IMR-90 (cell line): ENCODE results near the gene SURF6. TPM values are rescaled to one million over a fixed set of nuclear protein-coding genes. Genes with fewer than 3 reads are reported as not detected.

Source experiments
- ATAC-seq: fragments of 200-7000 bp; cut with Tn5 transposase; 2 replicates; pipeline ENCODE4 v1.9.1; 2020; ENCODE audit warnings: low read depth, mild to moderate bottlenecking, moderate library complexity
- BruUV-seq: library from RNA; stranded (reverse); fragments of 400-500 nt; replicated peaks from 2 replicates; lab custom pipeline; 2021; lab: Mats Ljungman, UMichigan
- CTCF ChIA-PET: fragments of 300-600 bp; formaldehyde crosslinking; extraction: SDS; loops from one replicate; lab custom pipeline; 2021; ENCODE audit warnings: antibody characterized with exemption; lab: Yijun Ruan, JAX
- POLR2A ChIA-PET: fragments of 300-600 bp; sonication (Branson Sonifier 250); formaldehyde crosslinking; loops from one replicate; lab custom pipeline; 2022; ENCODE audit warnings: antibody characterized with exemption; ENCODE audit not compliant: unreplicated experiment; lab: Charles Lee
- DNase-seq: peaks from one replicate; pipeline ENCODE4 v3.0.0; 2013
- H2AFZ ChIP-seq: replicated peaks from 2 replicates; pipeline ENCODE3; 2013; ENCODE audit warnings: low read length, mild to moderate bottlenecking; ENCODE audit not compliant: poor library complexity
- H2AK5ac ChIP-seq: 2 replicates; pipeline ENCODE4 v1.6.1; 2013; ENCODE audit warnings: low read depth, low read length, inconsistent platforms
- H2AK9ac ChIP-seq: replicated peaks from 2 replicates; pipeline ENCODE3; 2013; ENCODE audit warnings: mild to moderate bottlenecking, low read depth, low read length, moderate library complexity; ENCODE audit not compliant: poor library complexity
- H2BK120ac ChIP-seq: 2 replicates; pipeline ENCODE4 v1.6.1; 2013; ENCODE audit warnings: low read depth, low read length, inconsistent platforms
- H2BK15ac ChIP-seq: 3 replicates; pipeline ENCODE4 v1.6.1; 2013; ENCODE audit warnings: low read depth, low read length, inconsistent platforms
- H2BK20ac ChIP-seq: 2 replicates; pipeline ENCODE4 v1.6.1; 2013; ENCODE audit warnings: low read depth, mild to moderate bottlenecking, inconsistent platforms, low read length, moderate library complexity
- H2BK5ac ChIP-seq: 2 replicates; pipeline ENCODE4 v1.6.1; 2013; ENCODE audit warnings: mild to moderate bottlenecking, low read depth, low read length, inconsistent platforms; ENCODE audit not compliant: poor library complexity, severe bottlenecking
- H3K14ac ChIP-seq: replicated peaks from 2 replicates; pipeline ENCODE4 v1.6.1; 2013; ENCODE audit warnings: low read depth, low read length, inconsistent platforms
- H3K18ac ChIP-seq: 2 replicates; pipeline ENCODE4 v1.6.1; 2013; ENCODE audit warnings: low read depth, low read length, control low read depth
- H3K23ac ChIP-seq: 2 replicates; pipeline ENCODE4 v1.6.1; 2013; ENCODE audit warnings: low read depth, low read length, inconsistent platforms
- H3K27ac ChIP-seq: 2 replicates; pipeline ENCODE4 v1.5.1; 2013; ENCODE audit warnings: mild to moderate bottlenecking, control low read depth, low read length; ENCODE audit not compliant: insufficient read depth
- H3K27me3 ChIP-seq: 2 replicates; pipeline ENCODE4 v1.6.1; 2013; ENCODE audit warnings: low read length; ENCODE audit not compliant: control insufficient read depth, insufficient read depth
- H3K36me3 ChIP-seq: 2 replicates; pipeline ENCODE4 v1.6.1; 2013; ENCODE audit warnings: low read length, mixed read lengths; ENCODE audit not compliant: control insufficient read depth, insufficient read depth
- H3K4ac ChIP-seq: 2 replicates; pipeline ENCODE4 v1.6.1; 2013; ENCODE audit warnings: low read depth, low read length, inconsistent platforms
- H3K4me1 ChIP-seq: 2 replicates; pipeline ENCODE4 v1.6.1; 2013; ENCODE audit warnings: low read length, mixed read lengths; ENCODE audit not compliant: control insufficient read depth, insufficient read depth
- H3K4me2 ChIP-seq: 2 replicates; pipeline ENCODE4 v1.6.1; 2013; ENCODE audit warnings: low read depth, mild to moderate bottlenecking, control low read depth, low read length, moderate library complexity
- H3K4me3 ChIP-seq: 2 replicates; pipeline ENCODE4 v1.5.1; 2013; ENCODE audit warnings: low read depth, mild to moderate bottlenecking, control low read depth, low read length, moderate library complexity; ENCODE audit not compliant: insufficient read depth
- H3K56ac ChIP-seq: 2 replicates; pipeline ENCODE4 v1.6.1; 2013; ENCODE audit warnings: low read length, inconsistent platforms; ENCODE audit not compliant: insufficient read depth; ENCODE audit errors: extremely low read depth
- H3K79me1 ChIP-seq, 2 experiments: 2 replicates each; pipeline ENCODE4 v1.6.1; 2013; ENCODE audit warnings: low read length in 2 of 2, inconsistent platforms in 1 of 2, low read depth in 1 of 2
- H3K9ac ChIP-seq: 2 replicates; pipeline ENCODE4 v1.6.1; 2013; ENCODE audit warnings: low read depth, low read length, control low read depth
- H3K9me1 ChIP-seq: 2 replicates; pipeline ENCODE4 v1.6.1; 2013; ENCODE audit warnings: low read length, inconsistent platforms; ENCODE audit not compliant: insufficient read depth
- H3K9me3 ChIP-seq: 2 replicates; pipeline ENCODE4 v1.6.1; 2013; ENCODE audit warnings: low read length; ENCODE audit not compliant: control insufficient read depth, insufficient read depth
- H4K20me1 ChIP-seq: 2 replicates; pipeline ENCODE4 v1.6.1; 2013; ENCODE audit warnings: low read length, inconsistent platforms; ENCODE audit not compliant: insufficient read depth
- H4K5ac ChIP-seq: 2 replicates; pipeline ENCODE4 v1.6.1; 2013; ENCODE audit warnings: mild to moderate bottlenecking, low read depth, low read length, control low read depth
- H4K8ac ChIP-seq, 2 experiments: 2 replicates each; pipeline ENCODE4 v1.6.1; 2013; ENCODE audit warnings: low read depth in 2 of 2, low read length in 2 of 2, control low read depth in 1 of 2, inconsistent platforms in 1 of 2
- H4K91ac ChIP-seq: 2 replicates; pipeline ENCODE4 v1.6.1; 2013; ENCODE audit warnings: low read depth, low read length, inconsistent platforms; ENCODE audit not compliant: insufficient read depth
- BHLHE40 ChIP-seq: fragments of 150-350 bp; IDR thresholded peaks from 2 replicates; pipeline ENCODE4 v1.6.1; 2016; ENCODE audit warnings: mild to moderate bottlenecking, low read depth, low read length
- CEBPB ChIP-seq: IDR thresholded peaks from 2 replicates; pipeline ENCODE4 v1.6.1; 2012; ENCODE audit warnings: low read depth, low read length, improper control_type of control experiment
- CHD1 ChIP-seq: IDR thresholded peaks from 2 replicates; pipeline ENCODE4 v1.6.1; 2012; ENCODE audit warnings: low read depth, low read length, improper control_type of control experiment
- CTCF ChIP-seq: conservative IDR thresholded peaks from 2 replicates; pipeline ENCODE4 v1.5.1; 2012; ENCODE audit warnings: mild to moderate bottlenecking, low read depth, low read length, improper control_type of control experiment
- FOS ChIP-seq: fragments of 150-350 bp; IDR thresholded peaks from 2 replicates; pipeline ENCODE4 v1.6.1; 2016; ENCODE audit warnings: low read depth, low read length
- MAFK ChIP-seq: IDR thresholded peaks from 2 replicates; pipeline ENCODE4 v1.6.1; 2012; ENCODE audit warnings: low read depth, low read length, improper control_type of control experiment
- MAZ ChIP-seq: IDR thresholded peaks from 2 replicates; pipeline ENCODE4 v1.6.1; 2012; ENCODE audit warnings: low read depth, mild to moderate bottlenecking, low read length, improper control_type of control experiment, moderate library complexity, borderline replicate concordance
- MXI1 ChIP-seq: IDR thresholded peaks from 2 replicates; pipeline ENCODE4 v1.6.1; 2012; ENCODE audit warnings: low read depth, mild to moderate bottlenecking, low read length, moderate library complexity, borderline replicate concordance
- NFE2L2 ChIP-seq: fragments of 150-350 bp; IDR thresholded peaks from 2 replicates; pipeline ENCODE4 v1.6.1; 2016; ENCODE audit warnings: low read depth, mild to moderate bottlenecking, low read length
- POLR2A ChIP-seq: IDR thresholded peaks from 2 replicates; pipeline ENCODE4 v1.6.1; 2012; ENCODE audit warnings: mild to moderate bottlenecking, low read depth, low read length
- RAD21 ChIP-seq: IDR thresholded peaks from 2 replicates; pipeline ENCODE4 v1.6.1; 2012; ENCODE audit warnings: low read length, improper control_type of control experiment
- RCOR1 ChIP-seq: IDR thresholded peaks from 2 replicates; pipeline ENCODE4 v1.6.1; 2012; ENCODE audit warnings: mild to moderate bottlenecking, low read length, improper control_type of control experiment; ENCODE audit not compliant: insufficient replicate concordance
- RFX5 ChIP-seq: IDR thresholded peaks from 2 replicates; pipeline ENCODE4 v1.8.0; 2012; ENCODE audit warnings: low read depth, mild to moderate bottlenecking, low read length, moderate library complexity
- USF2 ChIP-seq: fragments of 150-350 bp; IDR thresholded peaks from 2 replicates; pipeline ENCODE4 v1.6.1; 2017; ENCODE audit warnings: mild to moderate bottlenecking, antibody characterized with exemption, low read length, low read depth
- WGBS, 2 experiments: methylation state at CpG; one replicate each; pipeline versions ENCODE4 v1.1.5 to v1.1.7; 2013; ENCODE audit warnings: missing lambda C conversion rate in 2 of 2; ENCODE audit not compliant: insufficient read length in 1 of 2; ENCODE audit errors: extremely low coverage in 2 of 2; 5-methylcytosine and 5-hydroxymethylcytosine counted together
- dilution Hi-C: fragments of 300-500 bp; cut with HindIII; formaldehyde crosslinking; loops from one replicate; pipeline ENCODE4 v1.14.3; 2018; ENCODE audit warnings: low sequenced_read_pairs; ENCODE audit not compliant: unreplicated experiment
- in situ Hi-C: fragments of 300-500 bp; cut with MboI; formaldehyde crosslinking; loops from 3 replicates; pipeline ENCODE4 v1.14.3; 2019; ENCODE audit warnings: low sequenced_read_pairs, inconsistent platforms, mixed read lengths
- intact Hi-C: fragments of 100-400 bp; cut with micrococcal nuclease; formaldehyde crosslinking; loops from 2 replicates; pipeline ENCODE4 v1.10.0; 2022
- polyA plus RNA-seq, 3 experiments: library from polyadenylated mRNA; depleted of rRNA; stranded (reverse); fragments of >200 nt; gene quantifications; 2 replicates each; pipeline ENCODE4 v1.2.3, GENCODE V29; 2012; ENCODE audit warnings: low replicate concordance in 1 of 3
- total RNA-seq: library from RNA; depleted of rRNA; stranded (reverse); fragments of >200 nt; gene quantifications from 2 replicates; pipeline ENCODE4 v1.2.3, GENCODE V29; 2012

The SURF6 gene
- total and polyA plus RNA-seq, 2 of the 4 experiments (the other 2 are of a cell fraction): 6.1 to 12.8 TPM

GRCh38 chr9:133304477-133305377 is 31.3 kb downstream of the SURF6 start:
- no TSS peak for BruUV-seq
- no peak for DNase-seq
- no peak overlapping the region for H3K23ac ChIP-seq
- no peak overlapping the region for H4K91ac ChIP-seq
- no peak overlapping the region for H3K18ac ChIP-seq
- no peak overlapping the region for H3K27ac ChIP-seq
- no peak overlapping the region for H3K4ac ChIP-seq
- intact Hi-C loops: no loop called here
- H4K8ac ChIP-seq: no peak overlapping the region
- ATAC-seq: no peak
- 0 out of 2 replicates have a peak, but pooled peaks cover 1% of the 10 kb centered on the region for H3K9me3 ChIP-seq
- H3K36me3 ChIP-seq: no peaks in the 10 kb centered on the region
- no peak overlapping the region for H2AK5ac ChIP-seq
- H2BK120ac ChIP-seq: no peak overlapping the region
- 75% methylated on average over 11 of the region's 38 CpGs; no CpG with 5 or more reads in 1 of the 2 experiments for WGBS, 2 experiments
- POLR2A ChIA-PET: no interaction called here
- H3K14ac ChIP-seq: no peak overlapping the region
- peaks cover 18% of the 10 kb centered on the region for H3K27me3 ChIP-seq
- no peaks in the 10 kb centered on the region for H4K20me1 ChIP-seq
- H2BK15ac ChIP-seq: no peak overlapping the region
- H3K9me1 ChIP-seq: no peaks in the 10 kb centered on the region
- no peak overlapping the region for H4K5ac ChIP-seq
- no peak overlapping the region for H2AK9ac ChIP-seq
- H2BK20ac ChIP-seq: no peak overlapping the region
- H3K4me3 ChIP-seq: no peak overlapping the region
- H3K9ac ChIP-seq: no peak overlapping the region
- in situ Hi-C loops: no loop called here
- H2AFZ ChIP-seq: no peak overlapping the region
- H3K56ac ChIP-seq: no peak overlapping the region
- dilution Hi-C loops: no loop called here
- H3K4me1 ChIP-seq: no peaks in the 10 kb centered on the region
- no peak for TF ChIP-seq MAZ
- no peak for TF ChIP-seq CHD1
- no peak for TF ChIP-seq CTCF
- TF ChIP-seq MXI1: no peak
- no peak for TF ChIP-seq RCOR1
- no peak for TF ChIP-seq USF2
- TF ChIP-seq POLR2A: no peak
- TF ChIP-seq CEBPB: no peak
- TF ChIP-seq RFX5: no peak
- no peak for TF ChIP-seq NFE2L2
- no peak for TF ChIP-seq BHLHE40
- TF ChIP-seq RAD21: no peak
- TF ChIP-seq FOS: no peak
- TF ChIP-seq MAFK: no peak
- CTCF ChIA-PET: no interaction called here
- no peaks in the 10 kb centered on the region for H3K79me1 ChIP-seq
- no peak overlapping the region for H3K4me2 ChIP-seq
- H2BK5ac ChIP-seq: no peak overlapping the region
